Erythroblast (primary cell): Measurements from ENCODE around the gene CDX1.

Experiments
- DNase-seq, 2 experiments: peaks; one replicate each; lab custom pipeline; 2025; lab: John Stamatoyannopoulos, UW
- GATA1 ChIP-seq: IDR thresholded peaks from 2 replicates; pipeline ENCODE4 v1.6.1; 2011; ENCODE audit warnings: low read depth, mild to moderate bottlenecking, control low read depth, low read length, moderate library complexity
- POLR2A ChIP-seq: IDR thresholded peaks from 2 replicates; pipeline ENCODE4 v1.6.1; 2011; ENCODE audit warnings: mild to moderate bottlenecking, low read length

Gene CDX1

GRCh38 chr5:150146235-150146634 lies 20.3 kb upstream of the CDX1 start:
- DNase-seq = no peak
- TF ChIP-seq POLR2A = no peak
- TF ChIP-seq GATA1 = no peak

DNA sequence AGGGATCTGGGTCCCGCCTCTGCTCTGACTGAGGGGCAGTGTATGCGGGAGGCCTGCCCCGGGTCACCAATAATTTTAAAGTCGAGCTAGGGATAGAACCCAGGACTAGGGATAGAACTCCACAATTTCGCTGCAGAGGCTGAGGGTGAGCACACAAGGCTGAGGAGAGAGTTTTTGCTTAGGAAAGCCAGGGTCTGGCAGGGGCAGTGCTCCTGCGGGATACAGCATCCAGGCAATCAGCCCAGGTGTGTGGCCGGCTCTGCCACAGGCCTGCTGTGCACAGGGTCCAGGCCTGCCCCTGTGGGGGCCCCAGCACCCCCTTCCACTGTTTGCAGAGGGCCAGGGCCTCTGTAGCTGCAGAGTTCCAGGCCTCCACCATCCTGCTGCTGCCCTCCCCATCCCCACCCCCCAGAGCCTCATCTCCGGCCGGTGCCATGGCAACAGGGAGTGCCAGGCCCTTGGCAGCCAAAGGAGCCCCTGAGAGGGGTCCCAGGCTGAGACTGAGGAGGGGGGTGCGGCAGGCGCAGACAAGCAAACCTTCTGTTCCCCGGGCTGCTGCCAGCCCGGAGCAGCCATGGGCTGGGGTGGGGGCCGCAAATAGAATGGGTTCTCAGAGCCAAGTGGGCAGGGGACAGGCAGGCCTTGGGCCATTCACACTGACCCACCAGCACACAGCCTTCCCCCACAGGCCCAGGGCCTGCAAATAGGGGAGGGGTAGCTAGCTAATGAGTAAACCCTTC lies 19.5 kb upstream of the CDX1 start:
- DNase-seq = no peak
- no peak for TF ChIP-seq POLR2A
- TF ChIP-seq GATA1 = no peak

DNA sequence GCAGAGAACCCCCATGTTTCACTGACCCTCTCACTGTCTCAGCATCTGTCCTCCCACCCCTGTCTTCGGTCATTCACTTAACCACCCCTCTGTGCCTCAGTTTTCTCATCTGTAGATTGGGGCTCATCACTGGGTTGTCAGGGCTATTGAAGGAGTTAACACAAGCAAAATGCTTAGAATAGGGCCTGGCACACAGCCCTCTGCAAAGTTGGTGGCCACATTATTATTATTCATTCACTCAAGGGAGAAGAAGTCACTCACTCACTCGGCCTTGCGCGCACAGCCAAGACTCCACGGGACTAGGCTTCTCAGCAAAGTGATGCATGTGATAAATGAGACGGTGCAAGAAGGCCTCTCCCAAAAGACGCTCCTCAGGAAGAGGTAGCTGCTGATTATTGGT lies 18.9 kb upstream of the CDX1 start:
- TF ChIP-seq GATA1 = no peak
- TF ChIP-seq POLR2A = no peak
- DNase-seq = no peak

DNA sequence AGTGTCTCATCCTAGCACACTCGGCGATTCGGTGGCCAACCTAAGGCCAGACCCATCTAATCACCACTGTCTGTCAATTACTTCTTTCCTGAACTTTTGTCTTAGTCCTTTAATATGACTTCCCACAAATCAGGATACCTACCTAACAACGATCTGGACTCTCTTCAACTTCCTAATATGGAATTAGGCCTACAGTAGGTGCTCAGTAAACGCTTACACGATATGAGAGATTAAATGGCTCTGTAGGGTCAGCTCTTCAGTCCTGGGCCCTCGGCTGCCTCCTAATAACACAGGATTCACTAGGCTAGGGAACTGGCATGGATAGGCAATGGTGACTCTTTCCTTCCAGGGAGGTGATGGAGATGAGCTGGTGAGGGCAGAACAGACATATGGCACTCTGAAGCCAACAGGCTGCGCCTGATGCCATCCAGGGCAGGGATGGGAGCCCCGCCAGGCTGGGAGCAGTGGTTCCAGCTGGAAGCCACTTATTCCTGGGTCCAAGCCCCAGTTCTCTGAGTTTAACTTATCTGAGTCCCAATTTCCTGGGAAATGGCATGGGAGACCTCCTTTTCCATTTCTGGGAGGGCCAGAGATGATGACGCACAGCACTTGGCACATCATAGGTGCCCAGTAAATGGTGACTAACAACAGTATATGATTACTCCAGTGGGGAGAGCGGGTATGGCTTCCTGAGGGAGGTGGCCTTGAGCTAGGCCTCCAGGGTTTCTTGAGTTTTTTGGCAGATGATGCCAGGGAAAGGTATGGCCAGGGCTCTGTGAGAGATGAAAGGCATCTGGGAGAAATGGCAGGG lies 18.3 kb upstream of the CDX1 start:
- no peak for DNase-seq
- no peak for TF ChIP-seq POLR2A
- TF ChIP-seq GATA1 = no peak

DNA sequence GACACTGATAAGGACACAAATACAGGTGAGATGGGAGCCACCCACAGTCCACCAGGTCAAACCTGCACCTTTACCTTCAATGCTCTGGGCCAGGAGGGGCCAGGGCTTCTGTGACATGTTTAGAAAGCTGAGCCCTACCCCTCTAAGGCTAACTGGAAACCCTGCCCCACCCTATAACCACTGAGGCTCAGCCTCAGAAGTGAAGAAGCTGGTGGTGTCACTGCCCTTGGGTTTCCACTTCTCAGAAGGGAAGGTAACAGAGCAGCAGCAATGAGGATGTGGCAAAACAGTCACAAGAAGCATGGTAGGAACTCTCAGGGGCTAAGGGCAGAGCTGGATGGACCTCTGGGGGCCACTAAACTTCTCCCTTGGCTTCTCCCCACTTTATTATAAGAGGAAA lies 17.0 kb upstream of the CDX1 start:
- DNase-seq = no peak
- TF ChIP-seq POLR2A (no peak), GATA1 (no peak)

DNA sequence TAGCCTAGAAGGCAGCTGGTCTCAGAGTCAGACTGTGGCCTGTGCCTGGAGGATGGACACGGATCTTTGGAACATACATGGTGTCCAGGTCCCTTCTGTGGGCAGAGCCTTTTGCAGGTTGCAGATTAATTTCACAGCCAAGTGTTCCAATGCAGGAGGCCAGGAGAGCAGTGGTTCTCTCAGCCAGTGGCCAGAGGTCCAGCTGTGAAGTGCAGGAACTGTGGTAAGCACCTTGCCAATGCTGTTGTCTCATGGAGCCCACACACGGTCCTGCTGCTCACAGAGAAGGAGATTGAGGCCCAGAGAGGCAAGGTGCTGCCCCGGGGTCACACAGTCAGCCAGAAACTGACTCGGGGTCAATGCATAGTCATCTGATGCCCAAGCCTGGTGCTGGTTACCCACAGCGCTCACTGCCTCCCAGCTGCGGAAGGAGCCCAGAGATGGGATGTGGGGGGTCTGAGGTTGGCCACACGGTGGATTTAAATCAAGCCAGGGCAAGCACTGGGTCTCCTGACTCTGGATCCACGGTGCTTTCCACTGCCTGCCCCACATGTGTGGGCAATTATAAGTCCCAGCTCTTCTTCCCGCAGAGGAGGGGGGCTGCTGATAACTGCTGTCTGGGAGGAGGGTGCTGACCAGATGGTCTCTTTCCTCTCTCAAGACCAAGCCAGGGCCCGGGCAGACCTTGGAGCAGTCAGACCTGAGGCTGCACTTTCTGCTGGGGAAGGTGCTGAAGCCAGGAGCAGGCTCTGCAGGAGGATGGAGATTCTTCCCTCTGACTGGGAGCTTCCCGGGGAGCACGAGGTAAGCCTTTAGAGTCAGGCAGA lies 13.7 kb upstream of the CDX1 start:
- TF ChIP-seq GATA1 (no peak), POLR2A (no peak)
- no peak for DNase-seq

DNA sequence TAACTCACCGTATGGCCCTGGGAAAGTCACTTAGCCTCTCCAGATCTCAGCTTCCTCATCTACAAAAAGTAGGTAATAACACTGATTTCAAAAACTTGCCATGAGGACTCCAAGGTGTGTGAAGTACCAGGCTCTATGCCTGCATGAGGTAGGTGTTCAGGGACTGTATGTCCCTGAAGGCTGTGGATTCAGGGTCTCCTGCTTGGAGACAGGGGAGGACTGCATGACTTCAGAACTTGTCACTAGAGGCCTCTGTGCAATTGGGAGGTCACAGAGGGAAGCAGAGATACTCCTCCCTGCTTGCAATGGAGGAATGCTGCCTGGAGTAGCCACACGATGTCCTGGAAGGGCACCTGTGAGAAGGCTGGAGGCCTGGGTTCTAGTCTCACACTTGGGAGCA lies 13.1 kb upstream of the CDX1 start:
- DNase-seq = no peak
- TF ChIP-seq GATA1 = no peak
- no peak for TF ChIP-seq POLR2A

DNA sequence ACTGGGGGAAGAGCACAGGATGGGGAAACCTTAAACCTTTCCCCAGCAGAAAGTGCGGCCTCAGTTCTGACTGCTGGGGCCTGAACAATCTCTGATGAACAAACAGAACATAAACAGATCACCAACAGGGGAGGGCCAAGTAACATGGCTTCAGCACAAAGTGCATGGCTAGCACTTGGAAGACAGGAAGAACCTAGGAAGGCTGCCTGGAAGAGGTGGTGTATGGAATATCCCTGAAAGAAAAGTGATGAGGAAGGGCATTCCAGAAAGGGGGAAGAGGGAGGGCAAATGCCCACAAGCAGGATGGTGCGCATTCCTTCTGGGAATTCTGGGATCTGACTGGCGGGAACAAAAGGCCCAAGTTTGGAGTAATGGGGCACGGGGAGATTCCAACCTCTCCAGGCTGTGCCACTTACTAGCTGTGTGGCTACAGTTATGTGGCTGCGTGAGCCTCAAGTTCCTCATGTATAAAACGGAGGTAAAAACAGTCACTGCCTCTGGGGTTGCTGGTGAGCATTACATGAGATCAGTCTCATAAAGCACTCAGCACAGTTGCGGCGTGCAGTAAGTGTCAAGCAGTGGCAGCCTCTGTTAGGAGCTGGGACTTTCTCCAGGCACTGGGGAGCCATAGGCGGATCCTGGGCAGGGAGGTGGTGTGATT lies 12.5 kb upstream of the CDX1 start:
- DNase-seq = peak in 1 of 2 experiments; percentile 14
- TF ChIP-seq POLR2A (no peak), GATA1 (no peak)

GRCh38 chr5:150154618-150155128 lies 11.9 kb upstream of the CDX1 start:
- DNase-seq = no peak
- no peak for TF ChIP-seq POLR2A
- no peak for TF ChIP-seq GATA1

GRCh38 chr5:150155258-150156026 lies 11.1 kb upstream of the CDX1 start, which contains the start of gene PDGFRB:
Gene PDGFRB (minus strand): TSS chr5:150155845. CDS start chr5:150137047, 18,798 bp downstream.
- peak; percentile 33 to 36 for DNase-seq
- TF ChIP-seq POLR2A (no peak), GATA1 (no peak)

DNA sequence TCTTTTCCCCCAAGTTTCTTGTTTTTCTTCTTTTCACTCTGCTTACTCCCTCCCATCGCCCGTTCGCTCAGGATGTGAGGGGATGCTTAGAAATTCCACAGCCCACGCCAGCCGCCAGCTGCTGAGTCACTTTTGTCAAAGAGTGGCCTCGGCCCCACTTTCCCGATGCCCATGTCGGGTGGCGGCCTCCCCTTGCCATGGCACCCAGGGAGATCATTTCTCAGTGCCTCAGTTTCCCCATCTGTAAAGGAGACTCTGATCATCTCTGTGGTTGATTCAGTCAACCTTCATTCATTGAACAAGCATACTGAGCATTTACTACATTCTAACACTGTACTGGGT lies 10.6 kb upstream of the CDX1 start:
- TF ChIP-seq GATA1 = no peak
- no peak for TF ChIP-seq POLR2A
- DNase-seq = no peak

- TF ChIP-seq GATA1 (no peak), POLR2A (no peak)
- DNase-seq = no peak
Observed at GRCh38 chr5:150156540-150156939, 10.0 kb upstream of the CDX1 start.

DNA sequence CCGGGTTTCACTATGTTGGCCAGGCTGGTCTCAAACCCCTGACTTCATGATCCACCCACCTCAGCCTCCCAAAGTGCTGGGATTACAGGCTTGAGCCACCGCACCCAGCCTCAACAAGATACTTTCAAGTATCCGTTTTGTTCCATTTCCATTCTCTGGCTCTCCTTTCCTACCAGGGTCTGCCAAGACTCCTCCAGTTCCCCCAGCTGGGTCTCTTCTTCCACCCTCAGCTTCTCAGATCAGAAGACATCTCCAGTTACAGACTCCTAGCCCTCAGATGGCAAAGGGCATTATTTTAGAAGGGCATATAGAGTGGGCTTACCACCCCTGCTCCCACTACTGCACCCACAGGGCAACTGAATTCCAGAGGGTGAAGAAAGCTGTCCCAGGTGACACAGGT lies 9.4 kb upstream of the CDX1 start:
- TF ChIP-seq GATA1 (no peak), POLR2A (no peak)

More for the DNA sequence above, 9.4 kb upstream of the CDX1 start:
- no peak for DNase-seq
